Fibroblast of lung (primary cell): ENCODE data around the gene DLEU7.

Experiments
- CTCF ChIP-seq, 2 donors: IDR thresholded peaks in 1 of 2; conservative IDR thresholded peaks in 1 of 2; 1 replicate in 1 of 2; 2 replicates in 1 of 2; pipeline ENCODE4 v1.5.1; 2011 to 2012; ENCODE audit warnings: low read length in 2 of 2, control low read depth in 1 of 2, inconsistent platforms in 1 of 2, low read depth in 1 of 2, mild to moderate bottlenecking in 1 of 2
- EZH2 ChIP-seq: IDR thresholded peaks from 2 replicates; pipeline ENCODE4 v1.5.1; 2012; ENCODE audit warnings: low read length, control low read depth, mild to moderate bottlenecking; ENCODE audit errors: missing control alignments

DNA sequence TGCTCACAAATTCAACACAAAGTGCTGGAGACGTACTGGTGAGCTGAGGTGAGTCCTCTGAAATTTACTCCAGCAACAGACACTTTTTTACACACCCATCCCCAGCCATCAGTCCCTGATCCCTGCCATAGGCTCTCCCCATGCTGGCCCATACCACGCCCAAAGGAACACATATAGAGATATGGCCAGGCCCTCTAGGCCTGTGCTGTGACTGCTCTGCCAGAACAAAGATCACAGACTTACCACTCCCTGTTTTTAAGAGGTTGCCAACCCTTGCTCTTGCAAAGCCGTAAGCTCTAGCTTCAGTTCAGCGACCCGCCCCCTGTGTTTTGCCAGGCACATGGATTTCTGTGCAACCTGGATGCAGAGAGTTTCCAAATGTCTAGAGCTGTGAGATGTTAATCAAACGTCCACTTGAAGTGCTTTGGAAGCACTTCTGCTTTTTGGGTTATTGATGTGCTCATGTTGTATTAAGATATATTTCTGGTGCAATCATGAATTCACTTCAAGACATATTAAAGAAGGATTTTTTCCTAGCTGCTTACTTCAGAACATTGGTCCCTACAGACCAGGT is 59.7 kb downstream of the DLEU7 start:
- TF ChIP-seq CTCF (conservative IDR thresholded peaks at IDR 0.05 in 1 of 2, IDR thresholded peaks at IDR 0.05 in 1 of 2; ENCODE audit: low read depth in 1 of 2, low read length in 2 of 2) = no peak
- no peak for TF ChIP-seq EZH2
